Lower leg skin (tissue), 3 donors: Measurements from ENCODE around the gene COL8A1.

Experiments
- POLR2A ChIP-seq, 2 donors: fragments of 450-650 bp; IDR thresholded peaks; one replicate each; pipeline ENCODE4 v1.6.1; 2016 to 2017; ENCODE audit warnings: antibody characterized with exemption in 2 of 2, mild to moderate bottlenecking in 1 of 2, moderate library complexity in 1 of 2
- TF ChIP-seq, protein P1 (sequence below), 3 donors: fragments of 450-650 bp; IDR thresholded peaks; one replicate each; pipeline ENCODE4 v1.5.1; 2016; ENCODE audit warnings: antibody characterized with exemption in 3 of 3, mild to moderate bottlenecking in 3 of 3, moderate library complexity in 2 of 3

DNA sequence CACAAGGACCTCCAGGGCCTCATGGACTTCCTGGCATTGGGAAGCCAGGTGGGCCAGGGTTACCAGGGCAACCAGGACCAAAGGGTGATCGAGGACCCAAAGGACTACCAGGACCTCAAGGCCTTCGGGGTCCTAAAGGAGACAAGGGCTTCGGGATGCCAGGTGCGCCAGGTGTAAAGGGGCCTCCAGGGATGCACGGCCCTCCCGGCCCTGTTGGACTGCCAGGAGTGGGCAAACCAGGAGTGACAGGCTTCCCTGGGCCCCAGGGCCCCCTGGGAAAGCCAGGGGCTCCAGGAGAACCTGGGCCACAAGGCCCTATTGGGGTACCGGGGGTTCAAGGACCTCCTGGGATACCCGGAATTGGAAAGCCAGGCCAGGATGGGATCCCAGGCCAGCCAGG, 156.1 kb downstream of the COL8A1 start:
- TF ChIP-seq, protein P1, sequence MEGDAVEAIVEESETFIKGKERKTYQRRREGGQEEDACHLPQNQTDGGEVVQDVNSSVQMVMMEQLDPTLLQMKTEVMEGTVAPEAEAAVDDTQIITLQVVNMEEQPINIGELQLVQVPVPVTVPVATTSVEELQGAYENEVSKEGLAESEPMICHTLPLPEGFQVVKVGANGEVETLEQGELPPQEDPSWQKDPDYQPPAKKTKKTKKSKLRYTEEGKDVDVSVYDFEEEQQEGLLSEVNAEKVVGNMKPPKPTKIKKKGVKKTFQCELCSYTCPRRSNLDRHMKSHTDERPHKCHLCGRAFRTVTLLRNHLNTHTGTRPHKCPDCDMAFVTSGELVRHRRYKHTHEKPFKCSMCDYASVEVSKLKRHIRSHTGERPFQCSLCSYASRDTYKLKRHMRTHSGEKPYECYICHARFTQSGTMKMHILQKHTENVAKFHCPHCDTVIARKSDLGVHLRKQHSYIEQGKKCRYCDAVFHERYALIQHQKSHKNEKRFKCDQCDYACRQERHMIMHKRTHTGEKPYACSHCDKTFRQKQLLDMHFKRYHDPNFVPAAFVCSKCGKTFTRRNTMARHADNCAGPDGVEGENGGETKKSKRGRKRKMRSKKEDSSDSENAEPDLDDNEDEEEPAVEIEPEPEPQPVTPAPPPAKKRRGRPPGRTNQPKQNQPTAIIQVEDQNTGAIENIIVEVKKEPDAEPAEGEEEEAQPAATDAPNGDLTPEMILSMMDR (IDR thresholded peaks at IDR 0.05) = no peak
- no peak for TF ChIP-seq POLR2A (IDR thresholded peaks at IDR 0.05)
